ENCODE data around the gene UQCRHL. TPM values are rescaled to one million over a fixed set of nuclear protein-coding genes. Genes with fewer than 3 reads are reported as not detected.

The UQCRHL gene
- total and polyA plus RNA-seq, 2 experiments from 2014 or later: 2.3 to 3.0 TPM

DNA sequence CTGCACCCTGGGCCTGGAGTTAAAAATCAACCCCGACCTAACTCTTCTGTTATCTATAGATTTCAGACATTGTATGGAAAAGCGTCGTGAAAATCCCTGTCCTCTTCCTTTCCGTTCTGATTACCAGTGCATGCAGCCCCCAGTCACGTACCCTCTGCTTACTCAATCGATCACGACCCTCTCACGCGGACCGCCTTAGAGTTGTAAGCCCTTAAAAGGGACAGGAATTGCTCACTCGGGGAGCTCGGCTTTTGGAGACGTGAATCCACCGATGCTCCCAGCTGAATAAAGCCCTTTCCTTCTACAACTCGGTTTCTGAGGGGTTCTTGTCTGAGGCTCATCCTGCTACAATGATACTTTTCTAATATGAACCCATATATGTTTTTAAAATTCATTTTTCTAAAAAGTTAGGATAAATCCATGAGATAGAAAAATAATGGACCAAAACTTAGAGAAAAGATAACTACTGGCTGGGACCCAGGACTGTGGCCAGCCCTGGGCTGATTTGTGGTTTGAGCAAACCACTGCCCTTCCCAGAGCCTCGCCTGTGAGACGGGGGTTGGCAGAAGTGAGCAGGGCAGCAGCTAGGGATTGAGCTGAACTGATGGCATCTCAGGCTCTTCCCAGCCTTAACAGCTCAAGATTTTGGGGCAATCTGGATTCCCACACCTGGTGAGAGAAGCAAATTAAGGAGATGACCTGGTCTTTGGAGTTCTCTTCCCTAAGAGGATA is 5.0 kb downstream of the UQCRHL start (continued):
- TF ChIP-seq, protein P1, sequence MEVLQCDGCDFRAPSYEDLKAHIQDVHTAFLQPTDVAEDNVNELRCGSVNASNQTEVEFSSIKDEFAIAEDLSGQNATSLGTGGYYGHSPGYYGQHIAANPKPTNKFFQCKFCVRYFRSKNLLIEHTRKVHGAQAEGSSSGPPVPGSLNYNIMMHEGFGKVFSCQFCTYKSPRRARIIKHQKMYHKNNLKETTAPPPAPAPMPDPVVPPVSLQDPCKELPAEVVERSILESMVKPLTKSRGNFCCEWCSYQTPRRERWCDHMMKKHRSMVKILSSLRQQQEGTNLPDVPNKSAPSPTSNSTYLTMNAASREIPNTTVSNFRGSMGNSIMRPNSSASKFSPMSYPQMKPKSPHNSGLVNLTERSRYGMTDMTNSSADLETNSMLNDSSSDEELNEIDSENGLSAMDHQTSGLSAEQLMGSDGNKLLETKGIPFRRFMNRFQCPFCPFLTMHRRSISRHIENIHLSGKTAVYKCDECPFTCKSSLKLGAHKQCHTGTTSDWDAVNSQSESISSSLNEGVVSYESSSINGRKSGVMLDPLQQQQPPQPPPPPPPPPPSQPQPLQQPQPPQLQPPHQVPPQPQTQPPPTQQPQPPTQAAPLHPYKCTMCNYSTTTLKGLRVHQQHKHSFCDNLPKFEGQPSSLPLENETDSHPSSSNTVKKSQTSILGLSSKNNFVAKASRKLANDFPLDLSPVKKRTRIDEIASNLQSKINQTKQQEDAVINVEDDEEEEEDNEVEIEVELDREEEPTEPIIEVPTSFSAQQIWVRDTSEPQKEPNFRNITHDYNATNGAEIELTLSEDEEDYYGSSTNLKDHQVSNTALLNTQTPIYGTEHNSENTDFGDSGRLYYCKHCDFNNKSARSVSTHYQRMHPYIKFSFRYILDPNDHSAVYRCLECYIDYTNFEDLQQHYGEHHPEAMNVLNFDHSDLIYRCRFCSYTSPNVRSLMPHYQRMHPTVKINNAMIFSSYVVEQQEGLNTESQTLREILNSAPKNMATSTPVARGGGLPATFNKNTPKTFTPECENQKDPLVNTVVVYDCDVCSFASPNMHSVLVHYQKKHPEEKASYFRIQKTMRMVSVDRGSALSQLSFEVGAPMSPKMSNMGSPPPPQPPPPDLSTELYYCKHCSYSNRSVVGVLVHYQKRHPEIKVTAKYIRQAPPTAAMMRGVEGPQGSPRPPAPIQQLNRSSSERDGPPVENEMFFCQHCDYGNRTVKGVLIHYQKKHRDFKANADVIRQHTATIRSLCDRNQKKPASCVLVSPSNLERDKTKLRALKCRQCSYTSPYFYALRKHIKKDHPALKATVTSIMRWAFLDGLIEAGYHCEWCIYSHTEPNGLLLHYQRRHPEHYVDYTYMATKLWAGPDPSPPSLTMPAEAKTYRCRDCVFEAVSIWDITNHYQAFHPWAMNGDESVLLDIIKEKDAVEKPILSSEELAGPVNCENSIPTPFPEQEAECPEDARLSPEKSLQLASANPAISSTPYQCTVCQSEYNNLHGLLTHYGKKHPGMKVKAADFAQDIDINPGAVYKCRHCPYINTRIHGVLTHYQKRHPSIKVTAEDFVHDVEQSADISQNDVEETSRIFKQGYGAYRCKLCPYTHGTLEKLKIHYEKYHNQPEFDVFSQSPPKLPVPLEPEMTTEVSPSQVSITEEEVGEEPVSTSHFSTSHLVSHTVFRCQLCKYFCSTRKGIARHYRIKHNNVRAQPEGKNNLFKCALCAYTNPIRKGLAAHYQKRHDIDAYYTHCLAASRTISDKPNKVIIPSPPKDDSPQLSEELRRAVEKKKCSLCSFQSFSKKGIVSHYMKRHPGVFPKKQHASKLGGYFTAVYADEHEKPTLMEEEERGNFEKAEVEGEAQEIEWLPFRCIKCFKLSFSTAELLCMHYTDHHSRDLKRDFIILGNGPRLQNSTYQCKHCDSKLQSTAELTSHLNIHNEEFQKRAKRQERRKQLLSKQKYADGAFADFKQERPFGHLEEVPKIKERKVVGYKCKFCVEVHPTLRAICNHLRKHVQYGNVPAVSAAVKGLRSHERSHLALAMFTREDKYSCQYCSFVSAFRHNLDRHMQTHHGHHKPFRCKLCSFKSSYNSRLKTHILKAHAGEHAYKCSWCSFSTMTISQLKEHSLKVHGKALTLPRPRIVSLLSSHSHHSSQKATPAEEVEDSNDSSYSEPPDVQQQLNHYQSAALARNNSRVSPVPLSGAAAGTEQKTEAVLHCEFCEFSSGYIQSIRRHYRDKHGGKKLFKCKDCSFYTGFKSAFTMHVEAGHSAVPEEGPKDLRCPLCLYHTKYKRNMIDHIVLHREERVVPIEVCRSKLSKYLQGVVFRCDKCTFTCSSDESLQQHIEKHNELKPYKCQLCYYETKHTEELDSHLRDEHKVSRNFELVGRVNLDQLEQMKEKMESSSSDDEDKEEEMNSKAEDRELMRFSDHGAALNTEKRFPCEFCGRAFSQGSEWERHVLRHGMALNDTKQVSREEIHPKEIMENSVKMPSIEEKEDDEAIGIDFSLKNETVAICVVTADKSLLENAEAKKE (CRISPR knock-in tag; IDR thresholded peaks at IDR 0.05): no peak
- no peak for TF ChIP-seq ZNF114 (CRISPR knock-in tag; IDR thresholded peaks at IDR 0.05)
- TF ChIP-seq STAT1 (IDR thresholded peaks at IDR 0.05; ENCODE audit: unreplicated experiment): no peak
- no peak for TF ChIP-seq CREB1 (CRISPR knock-in tag; IDR thresholded peaks at IDR 0.05; ENCODE audit: low read depth)
- TF ChIP-seq ZNF331 (CRISPR knock-in tag; IDR thresholded peaks at IDR 0.05; ENCODE audit: low read depth): no peak
- TF ChIP-seq EZH2 (IDR thresholded peaks at IDR 0.05; ENCODE audit: low read depth, unreplicated experiment): no peak
- TF ChIP-seq, protein P2, sequence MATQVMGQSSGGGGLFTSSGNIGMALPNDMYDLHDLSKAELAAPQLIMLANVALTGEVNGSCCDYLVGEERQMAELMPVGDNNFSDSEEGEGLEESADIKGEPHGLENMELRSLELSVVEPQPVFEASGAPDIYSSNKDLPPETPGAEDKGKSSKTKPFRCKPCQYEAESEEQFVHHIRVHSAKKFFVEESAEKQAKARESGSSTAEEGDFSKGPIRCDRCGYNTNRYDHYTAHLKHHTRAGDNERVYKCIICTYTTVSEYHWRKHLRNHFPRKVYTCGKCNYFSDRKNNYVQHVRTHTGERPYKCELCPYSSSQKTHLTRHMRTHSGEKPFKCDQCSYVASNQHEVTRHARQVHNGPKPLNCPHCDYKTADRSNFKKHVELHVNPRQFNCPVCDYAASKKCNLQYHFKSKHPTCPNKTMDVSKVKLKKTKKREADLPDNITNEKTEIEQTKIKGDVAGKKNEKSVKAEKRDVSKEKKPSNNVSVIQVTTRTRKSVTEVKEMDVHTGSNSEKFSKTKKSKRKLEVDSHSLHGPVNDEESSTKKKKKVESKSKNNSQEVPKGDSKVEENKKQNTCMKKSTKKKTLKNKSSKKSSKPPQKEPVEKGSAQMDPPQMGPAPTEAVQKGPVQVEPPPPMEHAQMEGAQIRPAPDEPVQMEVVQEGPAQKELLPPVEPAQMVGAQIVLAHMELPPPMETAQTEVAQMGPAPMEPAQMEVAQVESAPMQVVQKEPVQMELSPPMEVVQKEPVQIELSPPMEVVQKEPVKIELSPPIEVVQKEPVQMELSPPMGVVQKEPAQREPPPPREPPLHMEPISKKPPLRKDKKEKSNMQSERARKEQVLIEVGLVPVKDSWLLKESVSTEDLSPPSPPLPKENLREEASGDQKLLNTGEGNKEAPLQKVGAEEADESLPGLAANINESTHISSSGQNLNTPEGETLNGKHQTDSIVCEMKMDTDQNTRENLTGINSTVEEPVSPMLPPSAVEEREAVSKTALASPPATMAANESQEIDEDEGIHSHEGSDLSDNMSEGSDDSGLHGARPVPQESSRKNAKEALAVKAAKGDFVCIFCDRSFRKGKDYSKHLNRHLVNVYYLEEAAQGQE (IDR thresholded peaks at IDR 0.05; ENCODE audit: unreplicated experiment): no peak
- TF ChIP-seq, protein P3, sequence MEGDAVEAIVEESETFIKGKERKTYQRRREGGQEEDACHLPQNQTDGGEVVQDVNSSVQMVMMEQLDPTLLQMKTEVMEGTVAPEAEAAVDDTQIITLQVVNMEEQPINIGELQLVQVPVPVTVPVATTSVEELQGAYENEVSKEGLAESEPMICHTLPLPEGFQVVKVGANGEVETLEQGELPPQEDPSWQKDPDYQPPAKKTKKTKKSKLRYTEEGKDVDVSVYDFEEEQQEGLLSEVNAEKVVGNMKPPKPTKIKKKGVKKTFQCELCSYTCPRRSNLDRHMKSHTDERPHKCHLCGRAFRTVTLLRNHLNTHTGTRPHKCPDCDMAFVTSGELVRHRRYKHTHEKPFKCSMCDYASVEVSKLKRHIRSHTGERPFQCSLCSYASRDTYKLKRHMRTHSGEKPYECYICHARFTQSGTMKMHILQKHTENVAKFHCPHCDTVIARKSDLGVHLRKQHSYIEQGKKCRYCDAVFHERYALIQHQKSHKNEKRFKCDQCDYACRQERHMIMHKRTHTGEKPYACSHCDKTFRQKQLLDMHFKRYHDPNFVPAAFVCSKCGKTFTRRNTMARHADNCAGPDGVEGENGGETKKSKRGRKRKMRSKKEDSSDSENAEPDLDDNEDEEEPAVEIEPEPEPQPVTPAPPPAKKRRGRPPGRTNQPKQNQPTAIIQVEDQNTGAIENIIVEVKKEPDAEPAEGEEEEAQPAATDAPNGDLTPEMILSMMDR (conservative IDR thresholded peaks at IDR 0.05; ENCODE audit: low read depth in 2 of 2): no peak
